ENCODE measurements around the gene ATXN10. TPM values are rescaled to one million over a fixed set of nuclear protein-coding genes. Genes with fewer than 3 reads are reported as not detected.

ATXN10 gene
- total and polyA plus RNA-seq, 2 donors (not counting 1 experiment from before 2014, with no cell fraction given): 52.3 to 95.5 TPM

- WGBS (ENCODE audit: insufficient coverage): 94% methylated on average over 3 of the region's 6 CpGs
These were observed 141.3 kb downstream of the ATXN10 start for GRCh38 chr22:45812910-45813309.

GRCh38 chr22:45814198-45814597 is 142.6 kb downstream of the ATXN10 start:
- H3K4me3 Mint-ChIP-seq: no peak overlapping the region
- Histone ChIP-seq H2AFZ (ENCODE audit: insufficient read depth, low read depth, low read length, poor library complexity, severe bottlenecking) (no peak overlapping the region), H3K27me3 (replicated peaks in 1 of 4; ENCODE audit: control extremely low read depth in 1 of 4, control insufficient read depth in 3 of 4, insufficient read depth in 4 of 4, low read length in 3 of 4) (no peaks in the 10 kb centered on the region), H4K20me1 (ENCODE audit: control insufficient read depth, insufficient read depth, low read length, poor library complexity, severe bottlenecking) (no peaks in the 10 kb centered on the region), H3K79me2 (ENCODE audit: control insufficient read depth, insufficient read depth, low read length) (no peaks in the 10 kb centered on the region), H3K9me3 (ENCODE audit: control extremely low read depth in 1 of 3, control insufficient read depth in 2 of 3, insufficient read depth in 1 of 3, low read length in 2 of 3) (no peaks in the 10 kb centered on the region), H3K4me2 (replicated peaks; ENCODE audit: low read depth, low read length, poor library complexity, severe bottlenecking) (no peak overlapping the region), H3K4me1 (ENCODE audit: control insufficient read depth in 2 of 2, insufficient read depth in 2 of 2, low read length in 2 of 2) (no peaks in the 10 kb centered on the region), H3K4me3 (ENCODE audit: control extremely low read depth in 1 of 5, extremely low read depth in 1 of 5, insufficient read depth in 1 of 5, low read depth in 2 of 5, low read length in 4 of 5) (no peak overlapping the region), H3K27ac (ENCODE audit: low read length in 2 of 2) (no peak overlapping the region), H3K9ac (ENCODE audit: low read length) (no peak overlapping the region), H3K36me3 (replicated peaks in 1 of 2; ENCODE audit: control extremely low read depth in 1 of 2, control insufficient read depth in 1 of 2, extremely low read depth in 1 of 2, insufficient read depth in 2 of 2, low read length in 1 of 2) (peaks cover 0 to 14% of the 10 kb centered on the region in 2 experiments)
- ChIA-PET CTCF (interaction anchor here (0.6 kb wide), 1 partner anchor 168 kb away, joined by 3 read pairs; no protein-coding TSS in a partner anchor), POLR2A (no interaction called here)
- intact Hi-C loops (cut with micrococcal nuclease): no loop called here
- DNase-seq (no peak), ATAC-seq (ENCODE audit: low read depth) (no peak)
- no peak overlapping the region for H3K27ac Mint-ChIP-seq
- no peaks in the 10 kb centered on the region for H3K27me3 Mint-ChIP-seq
- H3K4me1 Mint-ChIP-seq: no peaks in the 10 kb centered on the region
- TF ChIP-seq CTCF (IDR thresholded peaks at IDR 0.05) (no peak), EZH2 (IDR thresholded peaks at IDR 0.05; ENCODE audit: borderline replicate concordance, insufficient read depth, low read depth, low read length, poor library complexity, severe bottlenecking) (no peak)
- WGBS (ENCODE audit: insufficient coverage): no CpG with 5 or more reads among the region's 2 CpGs
- no peaks in the 10 kb centered on the region for H3K9me3 Mint-ChIP-seq (ENCODE audit: insufficient read depth)

More at GRCh38 chr22:45812910-45813309, 141.3 kb downstream of the ATXN10 start:
- no peaks in the 10 kb centered on the region for H3K9me3 ChIP-seq (ENCODE audit: control extremely low read depth in 1 of 3, control insufficient read depth in 2 of 3, insufficient read depth in 1 of 3, low read length in 2 of 3)
- no peak overlapping the region for H3K27ac Mint-ChIP-seq
- H2AFZ ChIP-seq (ENCODE audit: insufficient read depth, low read depth, low read length, poor library complexity, severe bottlenecking): no peak overlapping the region
- no peaks in the 10 kb centered on the region for H3K27me3 Mint-ChIP-seq
- no peak overlapping the region for H3K27ac ChIP-seq (ENCODE audit: low read length in 2 of 2)
- no peaks in the 10 kb centered on the region for H3K4me1 Mint-ChIP-seq
- ChIA-PET POLR2A (no interaction called here), CTCF (interaction anchor here (1.2 kb wide), 1 partner anchor 50 kb away, joined by 5 read pairs; no protein-coding TSS in a partner anchor)
- peaks cover 9 to 25% of the 10 kb centered on the region in 2 experiments for H3K36me3 ChIP-seq (replicated peaks in 1 of 2; ENCODE audit: control extremely low read depth in 1 of 2, control insufficient read depth in 1 of 2, extremely low read depth in 1 of 2, insufficient read depth in 2 of 2, low read length in 1 of 2)
- DNase-seq (no peak), ATAC-seq (ENCODE audit: low read depth) (no peak)
- H3K4me3 Mint-ChIP-seq: no peak overlapping the region
- H3K9ac ChIP-seq (ENCODE audit: low read length): no peak overlapping the region
- H3K27me3 ChIP-seq (replicated peaks in 1 of 4; ENCODE audit: control extremely low read depth in 1 of 4, control insufficient read depth in 3 of 4, insufficient read depth in 4 of 4, low read length in 3 of 4): no peaks in the 10 kb centered on the region
- intact Hi-C loops (cut with micrococcal nuclease): no loop called here
- H4K20me1 ChIP-seq (ENCODE audit: control insufficient read depth, insufficient read depth, low read length, poor library complexity, severe bottlenecking): no peaks in the 10 kb centered on the region
- no peak overlapping the region for H3K4me3 ChIP-seq (ENCODE audit: control extremely low read depth in 1 of 5, extremely low read depth in 1 of 5, insufficient read depth in 1 of 5, low read depth in 2 of 5, low read length in 4 of 5)
- H3K9me3 Mint-ChIP-seq (ENCODE audit: insufficient read depth): no peaks in the 10 kb centered on the region
- no peaks in the 10 kb centered on the region for H3K79me2 ChIP-seq (ENCODE audit: control insufficient read depth, insufficient read depth, low read length)
- TF ChIP-seq CTCF (IDR thresholded peaks at IDR 0.05): no peak
- no peak for TF ChIP-seq EZH2 (IDR thresholded peaks at IDR 0.05; ENCODE audit: borderline replicate concordance, insufficient read depth, low read depth, low read length, poor library complexity, severe bottlenecking)
- H3K4me2 ChIP-seq (replicated peaks; ENCODE audit: low read depth, low read length, poor library complexity, severe bottlenecking): no peak overlapping the region
- no peaks in the 10 kb centered on the region for H3K4me1 ChIP-seq (ENCODE audit: control insufficient read depth in 2 of 2, insufficient read depth in 2 of 2, low read length in 2 of 2)
